HepG2 (cell line): ENCODE results near the gene UPB1. TPM values are rescaled to one million over a fixed set of nuclear protein-coding genes. Genes with fewer than 3 reads are reported as not detected.

ENCODE experiments used
- FOXM1 ChIP-seq: sonication (generic); formaldehyde crosslinking; IDR thresholded peaks from 2 replicates; pipeline ENCODE4 v1.5.0; 2020; ENCODE audit warnings: missing genetic modification reagents
- GZF1 ChIP-seq: sonication (generic); formaldehyde crosslinking; IDR thresholded peaks from 2 replicates; pipeline ENCODE4 v1.5.1; 2020; ENCODE audit warnings: mild to moderate bottlenecking, missing genetic modification reagents
- HINFP ChIP-seq: sonication (generic); formaldehyde crosslinking; IDR thresholded peaks from 2 replicates; pipeline ENCODE4 v1.4.0; 2020; ENCODE audit warnings: low read depth, mild to moderate bottlenecking, missing genetic modification reagents
- KLF12 ChIP-seq: sonication (generic); formaldehyde crosslinking; IDR thresholded peaks from 2 replicates; pipeline ENCODE4 v1.4.0; 2020; ENCODE audit warnings: missing genetic modification reagents, borderline replicate concordance
- MAFG ChIP-seq: sonication (generic); formaldehyde crosslinking; IDR thresholded peaks from 2 replicates; pipeline ENCODE4 v1.5.1; 2020; ENCODE audit warnings: mild to moderate bottlenecking, missing genetic modification reagents
- PITX1 ChIP-seq: sonication (generic); formaldehyde crosslinking; IDR thresholded peaks from 2 replicates; pipeline ENCODE4 v1.5.1; 2020; ENCODE audit warnings: mild to moderate bottlenecking, missing genetic modification reagents
- PLRG1 ChIP-seq: fragments of 450-650 bp; conservative IDR thresholded peaks from 2 replicates; pipeline ENCODE4 v1.6.1; 2016
- RAD51 ChIP-seq: fragments of 450-650 bp; IDR thresholded peaks from 2 replicates; pipeline ENCODE4 v1.6.1; 2016; ENCODE audit warnings: borderline replicate concordance
- SMARCC2 ChIP-seq: fragments of 450-650 bp; IDR thresholded peaks from 2 replicates; pipeline ENCODE4 v1.6.1; 2017; ENCODE audit warnings: antibody characterized with exemption, mild to moderate bottlenecking
- SNAPC4 ChIP-seq: sonication (generic); formaldehyde crosslinking; IDR thresholded peaks from 2 replicates; pipeline ENCODE4 v1.4.0; 2020; ENCODE audit warnings: mild to moderate bottlenecking, missing genetic modification reagents
- SSRP1 ChIP-seq: IDR thresholded peaks from 2 replicates; pipeline ENCODE4 v1.6.1; 2016; ENCODE audit warnings: control low read depth
- TBL1XR1 ChIP-seq: fragments of 150-350 bp; IDR thresholded peaks from 2 replicates; pipeline ENCODE4 v1.6.1; 2014; ENCODE audit warnings: borderline replicate concordance, low read length; ENCODE audit not compliant: partially characterized antibody
- TFDP2 ChIP-seq: sonication (generic); formaldehyde crosslinking; IDR thresholded peaks from 2 replicates; pipeline ENCODE4 v1.4.0; 2020; ENCODE audit warnings: missing genetic modification reagents
- WIZ ChIP-seq: sonication (generic); formaldehyde crosslinking; IDR thresholded peaks from 2 replicates; pipeline ENCODE4 v1.5.1; 2020; ENCODE audit warnings: mild to moderate bottlenecking, missing genetic modification reagents
- ZNF253 ChIP-seq: sonication (generic); formaldehyde crosslinking; IDR thresholded peaks from 2 replicates; pipeline ENCODE4 v1.8.0; 2022; ENCODE audit warnings: mild to moderate bottlenecking, missing genetic modification reagents, borderline replicate concordance
- ZNF546 ChIP-seq: sonication (generic); formaldehyde crosslinking; conservative IDR thresholded peaks from 2 replicates; pipeline ENCODE4 v1.8.1; 2023; ENCODE audit warnings: mild to moderate bottlenecking, missing genetic modification reagents
- ZNF720 ChIP-seq: sonication (generic); formaldehyde crosslinking; IDR thresholded peaks from 2 replicates; pipeline ENCODE4 v1.4.0; 2020; ENCODE audit warnings: missing genetic modification reagents
- ZNF879 ChIP-seq: sonication (generic); formaldehyde crosslinking; IDR thresholded peaks from 2 replicates; pipeline ENCODE4 v1.8.1; 2023; ENCODE audit warnings: missing genetic modification reagents
- ZSCAN22 ChIP-seq: sonication (generic); formaldehyde crosslinking; IDR thresholded peaks from 2 replicates; pipeline ENCODE4 v1.4.0; 2020; ENCODE audit warnings: mild to moderate bottlenecking, missing genetic modification reagents
- polyA plus RNA-seq, 8 experiments: library from polyadenylated mRNA; depleted of rRNA in 3 of 8; stranded (reverse) in 7 of 8; unstranded in 1 of 8; fragments of >200 nt; fragmentation: Illumina TruSeq in 4 of 8; extraction: Trizol in 4 of 8; gene quantifications; 2 replicates each; pipeline versions ENCODE4 v1.2.1 to v1.2.3, GENCODE V29; 2011 to 2016; ENCODE audit warnings: low read depth in 4 of 8, missing spikeins in 1 of 8, mixed read lengths in 1 of 8; ENCODE audit not compliant: insufficient read depth in 1 of 8
- total RNA-seq, 5 experiments: library from RNA; depleted of rRNA; stranded (reverse); fragments of >200 nt; fragmentation: Illumina TruSeq; extraction: Trizol; gene quantifications; 2 replicates each; pipeline ENCODE4 v1.2.3, GENCODE V29; 2016; ENCODE audit warnings: low read depth in 1 of 5
- TF ChIP-seq, protein P1 (sequence below): fragments of 450-650 bp; IDR thresholded peaks from 2 replicates; pipeline ENCODE4 v1.6.1; 2017; ENCODE audit warnings: mild to moderate bottlenecking

Gene UPB1
- total and polyA plus RNA-seq, 2 of the 13 experiments (the other 11 are each of a cell fraction or from before 2014, with no cell fraction given), result 0.38 to 1.2 TPM

- TF ChIP-seq, protein P1, sequence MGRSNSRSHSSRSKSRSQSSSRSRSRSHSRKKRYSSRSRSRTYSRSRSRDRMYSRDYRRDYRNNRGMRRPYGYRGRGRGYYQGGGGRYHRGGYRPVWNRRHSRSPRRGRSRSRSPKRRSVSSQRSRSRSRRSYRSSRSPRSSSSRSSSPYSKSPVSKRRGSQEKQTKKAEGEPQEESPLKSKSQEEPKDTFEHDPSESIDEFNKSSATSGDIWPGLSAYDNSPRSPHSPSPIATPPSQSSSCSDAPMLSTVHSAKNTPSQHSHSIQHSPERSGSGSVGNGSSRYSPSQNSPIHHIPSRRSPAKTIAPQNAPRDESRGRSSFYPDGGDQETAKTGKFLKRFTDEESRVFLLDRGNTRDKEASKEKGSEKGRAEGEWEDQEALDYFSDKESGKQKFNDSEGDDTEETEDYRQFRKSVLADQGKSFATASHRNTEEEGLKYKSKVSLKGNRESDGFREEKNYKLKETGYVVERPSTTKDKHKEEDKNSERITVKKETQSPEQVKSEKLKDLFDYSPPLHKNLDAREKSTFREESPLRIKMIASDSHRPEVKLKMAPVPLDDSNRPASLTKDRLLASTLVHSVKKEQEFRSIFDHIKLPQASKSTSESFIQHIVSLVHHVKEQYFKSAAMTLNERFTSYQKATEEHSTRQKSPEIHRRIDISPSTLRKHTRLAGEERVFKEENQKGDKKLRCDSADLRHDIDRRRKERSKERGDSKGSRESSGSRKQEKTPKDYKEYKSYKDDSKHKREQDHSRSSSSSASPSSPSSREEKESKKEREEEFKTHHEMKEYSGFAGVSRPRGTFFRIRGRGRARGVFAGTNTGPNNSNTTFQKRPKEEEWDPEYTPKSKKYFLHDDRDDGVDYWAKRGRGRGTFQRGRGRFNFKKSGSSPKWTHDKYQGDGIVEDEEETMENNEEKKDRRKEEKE, result no peak
- TF ChIP-seq WIZ (CRISPR knock-in tag) (no peak), SMARCC2 (no peak), RAD51 (no peak), TBL1XR1 (no peak), SNAPC4 (no peak), ZNF546 (CRISPR knock-in tag) (no peak), HINFP (CRISPR knock-in tag) (no peak), ZNF879 (no peak), ZSCAN22 (CRISPR knock-in tag) (no peak), KLF12 (CRISPR knock-in tag) (no peak), MAFG (no peak), GZF1 (CRISPR knock-in tag) (no peak), TFDP2 (no peak), ZNF253 (no peak), FOXM1 (no peak), ZNF720 (no peak), SSRP1 (CRISPR knock-in tag) (peak; percentile 27; the same call in 1 of the 2 replicates), PITX1 (CRISPR knock-in tag) (peak; percentile 39), PLRG1 (no peak)
These were observed 69.4 kb downstream of the UPB1 start (continued) for GRCh38 chr22:24564376-24565058.
